ENCODE data around the gene ARPC1A.
"Not testable (repeated sequence)": the region's sequence is repeated elsewhere in the genome, so short reads cannot be mapped to it uniquely, and the experiment has no call there.

DNA sequence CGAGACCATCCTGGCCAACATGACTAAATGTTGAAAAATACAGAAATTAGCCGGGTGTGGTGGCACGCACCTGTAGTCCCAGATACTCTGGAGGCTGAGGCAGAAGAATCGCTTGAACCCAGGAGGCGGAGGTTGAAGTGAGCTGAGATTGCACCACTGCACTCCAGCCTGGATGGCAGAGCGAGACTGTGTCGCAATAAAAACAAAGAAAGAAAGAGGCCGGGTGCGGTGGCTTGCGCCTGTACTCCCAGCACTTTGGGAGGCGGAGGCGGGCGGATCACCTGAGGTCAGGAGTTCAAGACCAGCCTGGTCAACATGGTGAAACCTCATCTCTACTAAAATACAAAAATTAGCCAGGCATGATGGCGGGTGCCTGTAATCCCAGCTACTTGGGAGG, 61.5 kb downstream of the ARPC1A start:
- not testable (repeated sequence) for TF ChIP-seq POLR2A (IDR thresholded peaks at IDR 0.05)
- TF ChIP-seq, protein P1, sequence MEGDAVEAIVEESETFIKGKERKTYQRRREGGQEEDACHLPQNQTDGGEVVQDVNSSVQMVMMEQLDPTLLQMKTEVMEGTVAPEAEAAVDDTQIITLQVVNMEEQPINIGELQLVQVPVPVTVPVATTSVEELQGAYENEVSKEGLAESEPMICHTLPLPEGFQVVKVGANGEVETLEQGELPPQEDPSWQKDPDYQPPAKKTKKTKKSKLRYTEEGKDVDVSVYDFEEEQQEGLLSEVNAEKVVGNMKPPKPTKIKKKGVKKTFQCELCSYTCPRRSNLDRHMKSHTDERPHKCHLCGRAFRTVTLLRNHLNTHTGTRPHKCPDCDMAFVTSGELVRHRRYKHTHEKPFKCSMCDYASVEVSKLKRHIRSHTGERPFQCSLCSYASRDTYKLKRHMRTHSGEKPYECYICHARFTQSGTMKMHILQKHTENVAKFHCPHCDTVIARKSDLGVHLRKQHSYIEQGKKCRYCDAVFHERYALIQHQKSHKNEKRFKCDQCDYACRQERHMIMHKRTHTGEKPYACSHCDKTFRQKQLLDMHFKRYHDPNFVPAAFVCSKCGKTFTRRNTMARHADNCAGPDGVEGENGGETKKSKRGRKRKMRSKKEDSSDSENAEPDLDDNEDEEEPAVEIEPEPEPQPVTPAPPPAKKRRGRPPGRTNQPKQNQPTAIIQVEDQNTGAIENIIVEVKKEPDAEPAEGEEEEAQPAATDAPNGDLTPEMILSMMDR (IDR thresholded peaks at IDR 0.05 in 8 of 11, conservative IDR thresholded peaks at IDR 0.05 in 3 of 11) = not testable (repeated sequence)
- peak in 1 of 3 donors; percentile 0 for TF ChIP-seq POLR2AphosphoS5 (IDR thresholded peaks at IDR 0.05)

Measured in spleen (tissue), 7 donors.